Smooth muscle cell (in vitro differentiated cells): Measurements from ENCODE around the gene ETS1. TPM values are rescaled to one million over a fixed set of nuclear protein-coding genes. Genes with fewer than 3 reads are reported as not detected.
A peak's percentile ranks its signal among the peaks of the same experiment; 100 is the strongest.

ENCODE experiments used
- DNase-seq: peaks from one replicate; lab custom pipeline; 2025; ENCODE audit not compliant: unreplicated experiment; lab: John Stamatoyannopoulos, UW
- H2AFZ ChIP-seq: fragments of 200-600 bp; sonication (generic); 2 replicates; pipeline ENCODE4 v1.6.0; 2016; ENCODE audit warnings: antibody characterized with exemption, low read depth, mild to moderate bottlenecking
- H3F3A ChIP-seq: fragments of 200-600 bp; sonication (generic); 2 replicates; pipeline ENCODE4 v1.6.0; 2017; ENCODE audit warnings: antibody characterized with exemption, low read depth
- H3K27ac ChIP-seq: fragments of 200-600 bp; sonication (generic); 2 replicates; pipeline ENCODE4 v1.5.1; 2016; ENCODE audit warnings: low read depth, mild to moderate bottlenecking
- H3K27me3 ChIP-seq: fragments of 200-600 bp; sonication (generic); 2 replicates; pipeline ENCODE4 v1.6.1; 2016; ENCODE audit warnings: low read depth, mild to moderate bottlenecking
- H3K36me3 ChIP-seq: fragments of 200-600 bp; sonication (generic); 2 replicates; pipeline ENCODE4 v1.5.1; 2016; ENCODE audit warnings: low read depth
- H3K4me1 ChIP-seq: fragments of 200-600 bp; sonication (generic); 2 replicates; pipeline ENCODE4 v1.5.1; 2016; ENCODE audit warnings: low read depth
- H3K4me2 ChIP-seq: fragments of 200-600 bp; sonication (generic); 2 replicates; pipeline ENCODE4 v1.6.0; 2016; ENCODE audit warnings: mild to moderate bottlenecking
- H3K4me3 ChIP-seq: fragments of 200-600 bp; sonication (generic); 2 replicates; pipeline ENCODE4 v1.5.1; 2016; ENCODE audit warnings: mild to moderate bottlenecking
- H3K79me2 ChIP-seq: fragments of 200-600 bp; sonication (generic); 2 replicates; pipeline ENCODE4 v1.6.0; 2016; ENCODE audit warnings: low read depth, mild to moderate bottlenecking
- H3K9ac ChIP-seq: fragments of 200-600 bp; sonication (generic); 2 replicates; pipeline ENCODE4 v1.6.0; 2016; ENCODE audit warnings: low read depth
- H3K9me3 ChIP-seq: fragments of 200-600 bp; sonication (generic); replicated peaks from 2 replicates; pipeline ENCODE4 v1.5.1; 2016; ENCODE audit warnings: low read depth
- H4K20me1 ChIP-seq: fragments of 200-600 bp; sonication (generic); 2 replicates; pipeline ENCODE4 v1.6.0; 2016; ENCODE audit warnings: low read depth
- CTCF ChIP-seq: fragments of 200-600 bp; sonication (generic); IDR thresholded peaks from 2 replicates; pipeline ENCODE4 v1.5.1; 2017; ENCODE audit warnings: borderline replicate concordance, mild to moderate bottlenecking, antibody characterized with exemption; ENCODE audit not compliant: insufficient read depth, poor library complexity, severe bottlenecking
- WGBS: methylation state at CpG from one replicate; pipeline ENCODE4 v1.1.7; 2016; ENCODE audit warnings: low lambda C conversion rate; 5-methylcytosine and 5-hydroxymethylcytosine counted together
- polyA plus RNA-seq: library from polyadenylated mRNA; unstranded; fragments of >200 nt; fragmentation: Nextera tagmentation; extraction: Ambion mirVana; gene quantifications from 2 replicates; pipeline ENCODE4 v1.2.1, GENCODE V29; 2016
- total RNA-seq: library from RNA; depleted of rRNA; stranded (reverse); fragments of >200 nt; gene quantifications from 2 replicates; pipeline ENCODE4 v1.2.3, GENCODE V29; 2014

Gene ETS1
- total and polyA plus RNA-seq, 2 experiments from 2014 or later = 4.1 to 22.8 TPM

GRCh38 chr11:128492461-128492860 lies 94.9 kb downstream of the ETS1 start:
- peak overlapping the region; percentile 3 for H3K27ac ChIP-seq
- WGBS = 96% methylated on average over 2 of the region's 2 CpGs
- no peaks in the 10 kb centered on the region for H3K9me3 ChIP-seq
- TF ChIP-seq CTCF = no peak
- H3K79me2 ChIP-seq = peaks cover 76% of the 10 kb centered on the region
- H3K36me3 ChIP-seq = peaks cover 13% of the 10 kb centered on the region
- H3F3A ChIP-seq = peaks cover 30% of the 10 kb centered on the region
- no peak overlapping the region for H3K4me3 ChIP-seq
- no peak overlapping the region for H3K9ac ChIP-seq
- DNase-seq = no peak
- no peak overlapping the region for H3K4me2 ChIP-seq
- H4K20me1 ChIP-seq = peaks cover 30% of the 10 kb centered on the region
- H3K4me1 ChIP-seq = peaks cover 13% of the 10 kb centered on the region
- no peaks in the 10 kb centered on the region for H3K27me3 ChIP-seq
- H2AFZ ChIP-seq = no peak overlapping the region

GRCh38 chr11:128491195-128491936 lies 96.0 kb downstream of the ETS1 start:
- no peak for TF ChIP-seq CTCF
- Histone ChIP-seq H3F3A (peaks cover 27% of the 10 kb centered on the region), H3K36me3 (peaks cover 13% of the 10 kb centered on the region), H3K27ac (no peak overlapping the region), H3K9ac (no peak overlapping the region), H3K27me3 (no peaks in the 10 kb centered on the region), H3K79me2 (peaks cover 75% of the 10 kb centered on the region), H3K4me1 (peaks cover 2% of the 10 kb centered on the region), H3K4me2 (no peak overlapping the region), H3K4me3 (no peak overlapping the region), H2AFZ (no peak overlapping the region), H4K20me1 (peaks cover 30% of the 10 kb centered on the region), H3K9me3 (no peaks in the 10 kb centered on the region)
- no peak for DNase-seq
- WGBS = 79% methylated on average over 3 of the region's 3 CpGs

- no peak overlapping the region for H3K27ac ChIP-seq
- no peak overlapping the region for H2AFZ ChIP-seq
- peaks cover 16% of the 10 kb centered on the region for H3F3A ChIP-seq
- DNase-seq = no peak
- H3K4me2 ChIP-seq = no peak overlapping the region
- WGBS = 85% methylated on average over 3 of the region's 3 CpGs
- no peaks in the 10 kb centered on the region for H3K9me3 ChIP-seq
- H3K79me2 ChIP-seq = peaks cover 62% of the 10 kb centered on the region
- TF ChIP-seq CTCF = no peak
- H3K27me3 ChIP-seq = no peaks in the 10 kb centered on the region
- peaks cover 13% of the 10 kb centered on the region for H3K36me3 ChIP-seq
- no peak overlapping the region for H3K4me3 ChIP-seq
- H3K4me1 ChIP-seq = no peaks in the 10 kb centered on the region
- H4K20me1 ChIP-seq = peaks cover 30% of the 10 kb centered on the region
- H3K9ac ChIP-seq = no peak overlapping the region
Measured at GRCh38 chr11:128490092-128490491, 97.3 kb downstream of the ETS1 start.

GRCh38 chr11:128488471-128488870 lies 98.9 kb downstream of the ETS1 start:
- H3K9ac ChIP-seq = no peak overlapping the region
- H3K27me3 ChIP-seq = no peaks in the 10 kb centered on the region
- H3K79me2 ChIP-seq = peaks cover 46% of the 10 kb centered on the region
- H3K9me3 ChIP-seq = no peaks in the 10 kb centered on the region
- DNase-seq = no peak
- peaks cover 30% of the 10 kb centered on the region for H4K20me1 ChIP-seq
- WGBS = 69% methylated on average over 5 of the region's 5 CpGs
- H3K36me3 ChIP-seq = peaks cover 18% of the 10 kb centered on the region
- no peak for TF ChIP-seq CTCF
- no peak overlapping the region for H3K4me2 ChIP-seq
- no peak overlapping the region for H3K4me3 ChIP-seq
- no peak overlapping the region for H2AFZ ChIP-seq
- H3K27ac ChIP-seq = no peak overlapping the region
- H3F3A ChIP-seq = peaks cover 8% of the 10 kb centered on the region
- no peaks in the 10 kb centered on the region for H3K4me1 ChIP-seq
